ENCODE data around the gene UGT1A5.

DNA sequence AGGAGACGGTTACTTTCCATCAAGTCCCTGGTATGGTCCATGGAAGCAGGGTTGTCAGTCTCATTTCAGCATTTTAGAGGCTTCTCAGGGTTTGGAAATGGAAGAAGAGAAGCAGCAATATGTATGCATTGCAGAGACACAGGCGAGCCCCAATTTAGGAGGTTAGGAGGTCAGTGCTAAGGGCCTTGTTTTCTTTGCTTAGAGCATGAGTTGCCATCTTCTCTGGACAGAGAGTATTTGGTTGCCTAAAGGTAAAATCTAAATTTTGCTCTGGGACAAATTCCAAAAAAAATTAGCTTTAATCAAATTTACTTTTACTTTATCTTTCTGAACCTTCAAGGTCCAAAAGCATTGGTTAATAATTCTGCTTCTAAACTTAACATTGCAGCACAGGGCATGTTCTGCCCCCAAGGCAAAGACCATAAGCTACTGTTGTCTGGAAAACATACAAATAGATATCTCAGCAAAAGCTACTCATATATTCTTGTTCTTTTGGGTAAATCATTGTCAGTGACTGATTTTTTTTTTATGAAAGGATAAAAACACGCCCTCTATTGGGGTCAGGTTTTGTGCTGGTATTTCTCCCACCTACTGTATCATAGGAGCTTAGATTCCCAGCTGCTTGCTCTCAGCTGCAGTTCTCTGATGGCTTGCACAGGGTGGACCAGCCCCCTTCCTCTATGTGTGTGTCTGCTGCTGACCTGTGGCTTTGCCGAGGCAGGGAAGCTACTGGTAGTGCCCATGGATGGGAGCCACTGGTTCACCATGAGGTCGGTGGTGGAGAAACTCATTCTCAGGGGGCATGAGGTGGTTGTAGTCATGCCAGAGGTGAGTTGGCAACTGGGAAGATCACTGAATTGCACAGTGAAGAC is 41.2 kb upstream of the UGT1A5 start, which contains the start of gene UGT1A9:
- TF ChIP-seq, protein P1, sequence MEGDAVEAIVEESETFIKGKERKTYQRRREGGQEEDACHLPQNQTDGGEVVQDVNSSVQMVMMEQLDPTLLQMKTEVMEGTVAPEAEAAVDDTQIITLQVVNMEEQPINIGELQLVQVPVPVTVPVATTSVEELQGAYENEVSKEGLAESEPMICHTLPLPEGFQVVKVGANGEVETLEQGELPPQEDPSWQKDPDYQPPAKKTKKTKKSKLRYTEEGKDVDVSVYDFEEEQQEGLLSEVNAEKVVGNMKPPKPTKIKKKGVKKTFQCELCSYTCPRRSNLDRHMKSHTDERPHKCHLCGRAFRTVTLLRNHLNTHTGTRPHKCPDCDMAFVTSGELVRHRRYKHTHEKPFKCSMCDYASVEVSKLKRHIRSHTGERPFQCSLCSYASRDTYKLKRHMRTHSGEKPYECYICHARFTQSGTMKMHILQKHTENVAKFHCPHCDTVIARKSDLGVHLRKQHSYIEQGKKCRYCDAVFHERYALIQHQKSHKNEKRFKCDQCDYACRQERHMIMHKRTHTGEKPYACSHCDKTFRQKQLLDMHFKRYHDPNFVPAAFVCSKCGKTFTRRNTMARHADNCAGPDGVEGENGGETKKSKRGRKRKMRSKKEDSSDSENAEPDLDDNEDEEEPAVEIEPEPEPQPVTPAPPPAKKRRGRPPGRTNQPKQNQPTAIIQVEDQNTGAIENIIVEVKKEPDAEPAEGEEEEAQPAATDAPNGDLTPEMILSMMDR (IDR thresholded peaks at IDR 0.05) = no peak
- TF ChIP-seq EZH2 (IDR thresholded peaks at IDR 0.05) = no peak

Data from neural progenitor cell (in vitro differentiated cells).